Naive B cell (primary cell): ENCODE results near the gene EGFL8. TPM values are rescaled to one million over a fixed set of nuclear protein-coding genes. Genes with fewer than 3 reads are reported as not detected.
A peak's percentile ranks its signal among the peaks of the same experiment; 100 is the strongest.

Source experiments
- ATAC-seq, 2 donors: fragments of 150-1000 bp; cut with Tn5 transposase; 2 replicates each; pipeline ENCODE4 v1.10.0; 2021; ENCODE audit warnings: low read depth in 2 of 2, mild to moderate bottlenecking in 2 of 2, moderate library complexity in 2 of 2
- DNase-seq: peaks from one replicate; pipeline ENCODE4 v3.0.0; 2022
- H3K27ac Mint-ChIP-seq, 6 donors: one replicate each; pipeline ENCODE4 v1.8.0; 2020 to 2022; ENCODE audit warnings: mild to moderate bottlenecking in 6 of 6, mixed read lengths in 6 of 6, moderate library complexity in 5 of 6, inconsistent platforms in 2 of 6
- H3K27me3 Mint-ChIP-seq, 3 donors: one replicate each; pipeline ENCODE4 v1.8.0; 2021 to 2022; ENCODE audit warnings: mixed read lengths in 3 of 3, mild to moderate bottlenecking in 1 of 3
- H3K36me3 Mint-ChIP-seq, 2 donors: one replicate each; pipeline ENCODE4 v1.8.0; 2020 to 2022; ENCODE audit warnings: mixed read lengths in 2 of 2, inconsistent platforms in 1 of 2, mild to moderate bottlenecking in 1 of 2
- H3K4me1 Mint-ChIP-seq, 3 donors: one replicate each; pipeline ENCODE4 v1.8.0; 2020 to 2022; ENCODE audit warnings: mixed read lengths in 3 of 3, inconsistent platforms in 1 of 3, mild to moderate bottlenecking in 1 of 3, moderate library complexity in 1 of 3
- H3K4me3 Mint-ChIP-seq, 8 donors: one replicate each; pipeline ENCODE4 v1.8.0; 2020 to 2022; ENCODE audit warnings: mild to moderate bottlenecking in 8 of 8, mixed read lengths in 8 of 8, moderate library complexity in 8 of 8, inconsistent platforms in 2 of 8
- H3K9me3 Mint-ChIP-seq, 7 donors: one replicate each; pipeline ENCODE4 v1.8.0; 2020 to 2022; ENCODE audit warnings: mixed read lengths in 7 of 7, mild to moderate bottlenecking in 5 of 7, inconsistent platforms in 2 of 7, moderate library complexity in 1 of 7
- polyA plus RNA-seq, 6 donors: library from polyadenylated mRNA; unstranded; fragments of 300-500 nt; fragmentation: Illumina TruSeq; gene quantifications; one replicate each; pipeline ENCODE4 v1.2.3, GENCODE V29; 2021; ENCODE audit warnings: low read depth in 6 of 6

The EGFL8 gene
- not detected for polyA plus RNA-seq

- no peak for DNase-seq
- peaks cover 0 to 1% (median 0%) of the 10 kb centered on the region in 7 donors for H3K9me3 Mint-ChIP-seq
- peaks cover 14 to 22% (median 16%) of the 10 kb centered on the region in 3 donors for H3K4me1 Mint-ChIP-seq
- peaks cover 0 to 19% of the 10 kb centered on the region in 2 donors for H3K36me3 Mint-ChIP-seq
- H3K27me3 Mint-ChIP-seq, result no peaks in the 10 kb centered on the region
- no peak within 1 kb of the TSS for H3K4me3 Mint-ChIP-seq
- H3K27ac Mint-ChIP-seq, result peak within 1 kb of the TSS in 1 of 6 donors; percentile 56
- no peak for ATAC-seq
Observed at GRCh38 chr6:32164295-32164694, at the start of gene EGFL8. TSS of gene EGFL8 (plus strand) at chr6:32164595. CDS start at chr6:32166166, 1,571 bp downstream.

GRCh38 chr6:32114796-32115195, 49.6 kb upstream of the EGFL8 start:
- no peak overlapping the region for H3K4me3 Mint-ChIP-seq
- peak overlapping the region; percentile 12 to 75 (median 58) for H3K27ac Mint-ChIP-seq
- peaks cover 0 to 21% of the 10 kb centered on the region in 2 donors for H3K36me3 Mint-ChIP-seq
- ATAC-seq (no peak), DNase-seq (no peak)
- H3K4me1 Mint-ChIP-seq, result peaks cover 18 to 44% (median 37%) of the 10 kb centered on the region in 3 donors
- no peaks in the 10 kb centered on the region for H3K27me3 Mint-ChIP-seq
- no peaks in the 10 kb centered on the region for H3K9me3 Mint-ChIP-seq

GRCh38 chr6:32115623-32116022, 48.8 kb upstream of the EGFL8 start:
- Mint-ChIP-seq H3K36me3 (peaks cover 0 to 21% of the 10 kb centered on the region in 2 donors), H3K27ac (peak overlapping the region in 2 of 6 donors; percentile 25 to 72)

GRCh38 chr6:32116674-32117073, 47.7 kb upstream of the EGFL8 start:
- ATAC-seq (peak in 1 of 2 donors; percentile 40), DNase-seq (no peak)
- peak overlapping the region in 1 of 6 donors; percentile 83 for H3K27ac Mint-ChIP-seq
- H3K36me3 Mint-ChIP-seq, result peaks cover 4 to 32% of the 10 kb centered on the region in 2 donors
- no peaks in the 10 kb centered on the region for H3K27me3 Mint-ChIP-seq
- H3K4me1 Mint-ChIP-seq, result peaks cover 14 to 40% (median 27%) of the 10 kb centered on the region in 3 donors
- H3K9me3 Mint-ChIP-seq, result no peaks in the 10 kb centered on the region
- H3K4me3 Mint-ChIP-seq, result no peak overlapping the region

More at GRCh38 chr6:32115623-32116022, 48.8 kb upstream of the EGFL8 start:
- DNase-seq (no peak), ATAC-seq (no peak)
- Mint-ChIP-seq H3K27me3 (no peaks in the 10 kb centered on the region), H3K4me1 (peaks cover 18 to 40% (median 33%) of the 10 kb centered on the region in 3 donors), H3K4me3 (no peak overlapping the region), H3K9me3 (no peaks in the 10 kb centered on the region)

- no peak overlapping the region for H3K27ac Mint-ChIP-seq
Observed at GRCh38 chr6:32117461-32117860, 46.9 kb upstream of the EGFL8 start.

GRCh38 chr6:32118782-32119628, 45.4 kb upstream of the EGFL8 start:
- Mint-ChIP-seq H3K27ac (peak overlapping the region in 2 of 6 donors; percentile 36 to 70), H3K4me3 (no peak overlapping the region), H3K27me3 (no peaks in the 10 kb centered on the region), H3K36me3 (peaks cover 4 to 40% of the 10 kb centered on the region in 2 donors), H3K4me1 (peaks cover 17 to 28% (median 27%) of the 10 kb centered on the region in 3 donors), H3K9me3 (no peaks in the 10 kb centered on the region)
- ATAC-seq (peak; percentile 83 to 89), DNase-seq (peak; percentile 63)

More at GRCh38 chr6:32117461-32117860, 46.9 kb upstream of the EGFL8 start:
- ATAC-seq (no peak), DNase-seq (no peak)
- Mint-ChIP-seq H3K36me3 (peaks cover 4 to 38% of the 10 kb centered on the region in 2 donors), H3K27me3 (no peaks in the 10 kb centered on the region), H3K9me3 (no peaks in the 10 kb centered on the region), H3K4me3 (no peak overlapping the region), H3K4me1 (peaks cover 14 to 39% (median 29%) of the 10 kb centered on the region in 3 donors)

GRCh38 chr6:32120573-32121059, 43.8 kb upstream of the EGFL8 start:
- Mint-ChIP-seq H3K9me3 (no peaks in the 10 kb centered on the region), H3K4me1 (peaks cover 22 to 31% (median 25%) of the 10 kb centered on the region in 3 donors), H3K27ac (no peak overlapping the region), H3K4me3 (no peak overlapping the region), H3K27me3 (no peaks in the 10 kb centered on the region), H3K36me3 (peaks cover 4 to 38% of the 10 kb centered on the region in 2 donors)
- no peak for ATAC-seq
- DNase-seq, result no peak

GRCh38 chr6:32123681-32124080, 40.7 kb upstream of the EGFL8 start:
- H3K27me3 Mint-ChIP-seq, result no peaks in the 10 kb centered on the region
- ATAC-seq, result no peak
- H3K4me3 Mint-ChIP-seq, result peak overlapping the region in 1 of 8 donors; percentile 30
- no peaks in the 10 kb centered on the region for H3K9me3 Mint-ChIP-seq
- H3K27ac Mint-ChIP-seq, result no peak overlapping the region
- H3K36me3 Mint-ChIP-seq, result peaks cover 4 to 35% of the 10 kb centered on the region in 2 donors
- DNase-seq, result no peak
- H3K4me1 Mint-ChIP-seq, result peaks cover 46 to 53% (median 48%) of the 10 kb centered on the region in 3 donors

GRCh38 chr6:32126880-32127279, 37.5 kb upstream of the EGFL8 start:
- no peak for DNase-seq
- H3K4me3 Mint-ChIP-seq, result peak overlapping the region; percentile 99 to 100 (median 99)
- H3K36me3 Mint-ChIP-seq, result peaks cover 0 to 22% of the 10 kb centered on the region in 2 donors
- no peaks in the 10 kb centered on the region for H3K27me3 Mint-ChIP-seq
- ATAC-seq, result no peak
- H3K27ac Mint-ChIP-seq, result peak overlapping the region; percentile 72 to 99 (median 92)
- H3K9me3 Mint-ChIP-seq, result peaks cover 0 to 2% (median 0%) of the 10 kb centered on the region in 7 donors
- H3K4me1 Mint-ChIP-seq, result peaks cover 42 to 61% (median 57%) of the 10 kb centered on the region in 3 donors

GRCh38 chr6:32127409-32127716, 37.0 kb upstream of the EGFL8 start:
- no peak for ATAC-seq
- Mint-ChIP-seq H3K27me3 (peaks cover 0 to 3% (median 0%) of the 10 kb centered on the region in 3 donors), H3K9me3 (peaks cover 0 to 2% (median 0%) of the 10 kb centered on the region in 7 donors), H3K27ac (peak overlapping the region; percentile 86 to 99 (median 97)), H3K4me1 (peaks cover 39 to 61% (median 53%) of the 10 kb centered on the region in 3 donors), H3K36me3 (peaks cover 0 to 18% of the 10 kb centered on the region in 2 donors), H3K4me3 (peak overlapping the region; percentile 99 to 100 (median 99))
- no peak for DNase-seq

GRCh38 chr6:32127717-32128592, 36.4 kb upstream of the EGFL8 start, which contains the start of gene ATF6B:
TSS of gene ATF6B (minus strand) at chr6:32128246. CDS start at chr6:32128207, 39 bp downstream.
- peaks cover 39 to 61% (median 53%) of the 10 kb centered on the region in 3 donors for H3K4me1 Mint-ChIP-seq
- DNase-seq, result peak; percentile 95
- ATAC-seq, result peak; percentile 92 to 94

GRCh38 chr6:32128751-32129296, 35.6 kb upstream of the EGFL8 start:
- Mint-ChIP-seq H3K27ac (peak overlapping the region in 5 of 6 donors; percentile 33 to 98 (median 96)), H3K36me3 (peaks cover 0 to 18% of the 10 kb centered on the region in 2 donors), H3K4me3 (peak overlapping the region in 7 of 8 donors; percentile 99 to 100 (median 99)), H3K9me3 (peaks cover 0 to 2% (median 0%) of the 10 kb centered on the region in 7 donors), H3K4me1 (peaks cover 39 to 55% (median 53%) of the 10 kb centered on the region in 3 donors), H3K27me3 (peaks cover 3 to 4% (median 4%) of the 10 kb centered on the region in 3 donors)
- no peak for DNase-seq
- no peak for ATAC-seq

More at GRCh38 chr6:32127717-32128592, 36.4 kb upstream of the EGFL8 start, which contains the start of gene ATF6B:
- Mint-ChIP-seq H3K36me3 (peaks cover 0 to 18% of the 10 kb centered on the region in 2 donors), H3K27me3 (peaks cover 0 to 4% (median 0%) of the 10 kb centered on the region in 3 donors), H3K4me3 (peak within 1 kb of the TSS; percentile 99 to 100 (median 99)), H3K27ac (peak within 1 kb of the TSS; percentile 86 to 99 (median 98)), H3K9me3 (peaks cover 0 to 2% (median 0%) of the 10 kb centered on the region in 7 donors)
